ENCODE data around the gene MICAL3. TPM values are rescaled to one million over a fixed set of nuclear protein-coding genes. Genes with fewer than 3 reads are reported as not detected.

Gene MICAL3
- polyA plus RNA-seq, 1 donor from 2014 or later: 28.1 TPM

- Histone ChIP-seq H3K4me2 (ENCODE audit: low read length) (no peak overlapping the region), H3K9me2 (ENCODE audit: insufficient read depth, low read length) (no peaks in the 10 kb centered on the region), H3K27me3 (ENCODE audit: insufficient read depth, low read depth, low read length) (no peaks in the 10 kb centered on the region), H3K4me3 (ENCODE audit: low read length) (no peak overlapping the region), H3F3A (ENCODE audit: insufficient read depth, low read length, poor library complexity, severe bottlenecking) (no peaks in the 10 kb centered on the region), H2AFZ (ENCODE audit: low read depth, low read length) (no peak overlapping the region), H3K79me2 (replicated peaks; ENCODE audit: insufficient read depth, low read length) (no peaks in the 10 kb centered on the region), H4K20me1 (ENCODE audit: insufficient read depth) (no peaks in the 10 kb centered on the region), H3K9me3 (ENCODE audit: low read length) (no peaks in the 10 kb centered on the region), H3K9ac (ENCODE audit: low read length) (no peak overlapping the region), H3K27ac (ENCODE audit: low read length) (no peak overlapping the region), H3K36me3 (ENCODE audit: insufficient read depth, low read length) (no peaks in the 10 kb centered on the region)
- no peak for TF ChIP-seq POLR2AphosphoS5 (IDR thresholded peaks at IDR 0.05)
- TF ChIP-seq MXI1 (conservative IDR thresholded peaks at IDR 0.05; ENCODE audit: poor library complexity, severe bottlenecking): no peak
- TF ChIP-seq RAD21 (conservative IDR thresholded peaks at IDR 0.05): no peak
- TF ChIP-seq SMC3 (conservative IDR thresholded peaks at IDR 0.05; ENCODE audit: poor library complexity): no peak
- no peak for TF ChIP-seq TAF1 (IDR thresholded peaks at IDR 0.05; ENCODE audit: low read depth)
- TF ChIP-seq REST (IDR thresholded peaks at IDR 0.05; ENCODE audit: borderline replicate concordance): no peak
- TF ChIP-seq CTCF (IDR thresholded peaks at IDR 0.05; ENCODE audit: poor library complexity, severe bottlenecking): no peak
- TF ChIP-seq EP300 (conservative IDR thresholded peaks at IDR 0.05; ENCODE audit: poor library complexity, severe bottlenecking): no peak
- no peak for TF ChIP-seq EZH2 (IDR thresholded peaks at IDR 0.05; ENCODE audit: borderline replicate concordance, insufficient read depth, low read length, poor library complexity, severe bottlenecking)
Measured at GRCh38 chr22:17814084-17814483, 210.3 kb downstream of the MICAL3 start.

- no peaks in the 10 kb centered on the region for H4K20me1 ChIP-seq (ENCODE audit: insufficient read depth)
- H3K9me2 ChIP-seq (ENCODE audit: insufficient read depth, low read length): no peaks in the 10 kb centered on the region
- H3F3A ChIP-seq (ENCODE audit: insufficient read depth, low read length, poor library complexity, severe bottlenecking): no peaks in the 10 kb centered on the region
- H3K9ac ChIP-seq (ENCODE audit: low read length): no peak overlapping the region
- H3K79me2 ChIP-seq (replicated peaks; ENCODE audit: insufficient read depth, low read length): no peaks in the 10 kb centered on the region
- H3K27ac ChIP-seq (ENCODE audit: low read length): no peak overlapping the region
- no peak overlapping the region for H2AFZ ChIP-seq (ENCODE audit: low read depth, low read length)
- H3K4me3 ChIP-seq (ENCODE audit: low read length): no peak overlapping the region
- no peak for TF ChIP-seq TAF1 (IDR thresholded peaks at IDR 0.05; ENCODE audit: low read depth)
- no peak for TF ChIP-seq REST (IDR thresholded peaks at IDR 0.05; ENCODE audit: borderline replicate concordance)
- no peak for TF ChIP-seq RAD21 (conservative IDR thresholded peaks at IDR 0.05)
- no peak for TF ChIP-seq SMC3 (conservative IDR thresholded peaks at IDR 0.05; ENCODE audit: poor library complexity)
- TF ChIP-seq EZH2 (IDR thresholded peaks at IDR 0.05; ENCODE audit: borderline replicate concordance, insufficient read depth, low read length, poor library complexity, severe bottlenecking): no peak
- TF ChIP-seq CTCF (IDR thresholded peaks at IDR 0.05; ENCODE audit: poor library complexity, severe bottlenecking): no peak
- TF ChIP-seq EP300 (conservative IDR thresholded peaks at IDR 0.05; ENCODE audit: poor library complexity, severe bottlenecking): no peak
- no peak for TF ChIP-seq POLR2AphosphoS5 (IDR thresholded peaks at IDR 0.05)
- TF ChIP-seq MXI1 (conservative IDR thresholded peaks at IDR 0.05; ENCODE audit: poor library complexity, severe bottlenecking): no peak
- H3K27me3 ChIP-seq (ENCODE audit: insufficient read depth, low read depth, low read length): no peaks in the 10 kb centered on the region
- H3K4me2 ChIP-seq (ENCODE audit: low read length): no peak overlapping the region
- no peaks in the 10 kb centered on the region for H3K36me3 ChIP-seq (ENCODE audit: insufficient read depth, low read length)
- H3K9me3 ChIP-seq (ENCODE audit: low read length): no peaks in the 10 kb centered on the region
Measured at GRCh38 chr22:17811119-17811518, 213.2 kb downstream of the MICAL3 start.

Data from neural cell (in vitro differentiated cells).